Activated T-cell treated with anti-CD3 and anti-CD28 coated beads, Interleukin-2, amount 50 U/mL, for 4 hours (primary cell): ENCODE results near the gene RELB. TPM values are rescaled to one million over a fixed set of nuclear protein-coding genes. Genes with fewer than 3 reads are reported as not detected.

Experiments
- ATAC-seq, 2 donors: fragments of 200-7000 bp; cut with Tn5 transposase; one replicate each; pipeline ENCODE4 v1.10.0; 2021
- DNase-seq: peaks from one replicate; pipeline ENCODE4 v3.0.0-alpha.2; 2020
- H3K27me3 Mint-ChIP-seq: one replicate; pipeline ENCODE4 v1.8.0; 2021; ENCODE audit warnings: low read depth, mixed read lengths
- H3K36me3 Mint-ChIP-seq: one replicate; pipeline ENCODE4 v1.8.0; 2022; ENCODE audit warnings: mixed read lengths; ENCODE audit not compliant: insufficient read depth
- H3K4me1 Mint-ChIP-seq: one replicate; pipeline ENCODE4 v1.8.0; 2021; ENCODE audit warnings: low read depth, mixed read lengths
- H3K4me3 Mint-ChIP-seq: one replicate; pipeline ENCODE4 v1.8.0; 2021; ENCODE audit warnings: mild to moderate bottlenecking, moderate library complexity, mixed read lengths
- H3K9me3 Mint-ChIP-seq: one replicate; pipeline ENCODE4 v1.8.0; 2021; ENCODE audit warnings: mixed read lengths
- total RNA-seq, 3 donors: library from RNA; stranded (reverse); gene quantifications; one replicate each; pipeline ENCODE4 v1.2.1, GENCODE V29; 2021

Gene RELB
- total RNA-seq, 3 donors from 2014 or later = 128 to 137 (median 129) TPM

GRCh38 chr19:45082170-45082569, 80.9 kb downstream of the RELB start:
- no peak for DNase-seq
- Mint-ChIP-seq H3K4me1 (peaks cover 44% of the 10 kb centered on the region), H3K36me3 (peaks cover 16% of the 10 kb centered on the region), H3K27me3 (no peaks in the 10 kb centered on the region), H3K9me3 (no peaks in the 10 kb centered on the region), H3K4me3 (peak overlapping the region; percentile 34)
- no peak for ATAC-seq

DNA sequence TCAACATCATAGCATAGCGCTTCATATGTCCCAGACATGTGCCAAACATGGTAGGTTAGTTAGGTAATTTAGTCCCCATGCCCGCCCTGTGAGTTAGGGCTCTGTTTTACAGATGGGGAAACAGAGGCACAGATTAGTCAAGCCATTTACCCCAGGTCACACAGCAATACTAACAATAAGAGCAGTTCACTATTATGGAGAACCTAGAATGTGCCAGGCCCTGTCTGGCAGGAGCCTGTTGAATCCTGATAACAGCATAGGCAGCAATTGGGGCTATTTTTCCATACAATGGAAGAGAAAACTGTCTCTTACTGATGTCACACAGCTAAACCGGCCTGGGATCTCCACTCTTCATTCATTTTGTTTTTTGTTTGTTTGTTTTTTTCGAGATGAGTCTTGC, 85.2 kb downstream of the RELB start:
- Mint-ChIP-seq H3K9me3 (peaks cover 3% of the 10 kb centered on the region), H3K27me3 (no peaks in the 10 kb centered on the region), H3K4me3 (no peak overlapping the region), H3K4me1 (peaks cover 42% of the 10 kb centered on the region), H3K36me3 (peaks cover 25% of the 10 kb centered on the region)
- DNase-seq (no peak), ATAC-seq (no peak)

GRCh38 chr19:45087531-45087930, 86.3 kb downstream of the RELB start:
- Mint-ChIP-seq H3K27me3 (no peaks in the 10 kb centered on the region), H3K9me3 (peaks cover 3% of the 10 kb centered on the region), H3K4me1 (peaks cover 42% of the 10 kb centered on the region), H3K4me3 (peak overlapping the region; percentile 53), H3K36me3 (peaks cover 22% of the 10 kb centered on the region)
- ATAC-seq = peak; percentile 8 to 22
- DNase-seq = peak; percentile 28

Other genes starting within 250 kb of the RELB start
- gene CBLC, start 223.6 kb upstream of the RELB start, total RNA-seq = under 1 TPM in 1 of 3 donors, not detected in 2; 0.23 TPM
- under 1 TPM; 0.33 to 0.40 (median 0.33) TPM for gene BCAM, start 192.4 kb upstream of the RELB start, total RNA-seq
- 1 to 10 TPM in 2 of 3 donors, under 1 TPM in 1; 0.66 to 1.4 (median 1.3) TPM for gene NECTIN2, start 155.2 kb upstream of the RELB start, total RNA-seq
- gene TOMM40, start 110.2 kb upstream of the RELB start, total RNA-seq = 100 to 1,000 TPM; 427 to 536 (median 461) TPM
- 1 to 10 TPM; 4.3 to 5.0 (median 4.9) TPM for gene APOE, start 95.7 kb upstream of the RELB start, total RNA-seq
- 1 to 10 TPM; 1.3 to 4.8 (median 4.2) TPM for gene APOC1, start 86.9 kb upstream of the RELB start, total RNA-seq
- gene APOC4, start 59.2 kb upstream of the RELB start, total RNA-seq = not detected
- not detected for gene APOC2, start 55.4 kb upstream of the RELB start, total RNA-seq
- 100 to 1,000 TPM; 103 to 117 (median 112) TPM for gene CLPTM1, start 46.1 kb upstream of the RELB start, total RNA-seq
- gene CLASRP, start 37.6 kb downstream of the RELB start, total RNA-seq = 100 to 1,000 TPM; 111 to 114 (median 114) TPM
- gene ZNF296, start 75.0 kb downstream of the RELB start, total RNA-seq = 10 to 100 TPM in 1 of 3 donors, 1 to 10 TPM in 2; 7.8 to 10.2 (median 8.6) TPM
- gene GEMIN7, start 77.8 kb downstream of the RELB start, total RNA-seq = 10 to 100 TPM; 58.8 to 69.3 (median 65.0) TPM
- 10 to 100 TPM; 23.2 to 24.9 (median 24.7) TPM for gene PPP1R37, start 91.7 kb downstream of the RELB start, total RNA-seq
- gene NKPD1, start 159.5 kb downstream of the RELB start, total RNA-seq = under 1 TPM; 0.30 to 0.45 (median 0.33) TPM
- 10 to 100 TPM in 1 of 3 donors, 1 to 10 TPM in 2; 8.5 to 11.5 (median 9.1) TPM for gene TRAPPC6A, start 176.8 kb downstream of the RELB start, total RNA-seq
- 10 to 100 TPM; 12.3 to 15.5 (median 14.5) TPM for gene BLOC1S3, start 177.3 kb downstream of the RELB start, total RNA-seq
- gene EXOC3L2, start 243.9 kb downstream of the RELB start, total RNA-seq = not detected
- gene MARK4, start 249.8 kb downstream of the RELB start, total RNA-seq = 10 to 100 TPM; 14.6 to 18.3 (median 15.9) TPM